HG03460 (cell line): ENCODE results near the gene GPC3.
"Not testable (repeated sequence)": the region's sequence is repeated elsewhere in the genome, so short reads cannot be mapped to it uniquely, and the experiment has no call there.

Experiments used
- ATAC-seq: cut with Tn5 transposase; IDR thresholded peaks from one replicate; pipeline ENCODE4 v1.9.1; 2021; ENCODE audit not compliant: unreplicated experiment

GPC3 gene

GRCh38 chrX:133985164-133985966 is at the start of gene GPC3:
Gene GPC3 (minus strand): TSS chrX:133985594.
- no peak for ATAC-seq

- no peak for ATAC-seq
Observed at GRCh38 chrX:134032441-134032840, 47.0 kb upstream of the GPC3 start.

- no peak for ATAC-seq
Observed at GRCh38 chrX:134026565-134027311, 41.3 kb upstream of the GPC3 start.

GRCh38 chrX:134025986-134026545 is 40.7 kb upstream of the GPC3 start:
- no peak for ATAC-seq

- ATAC-seq: no peak
Observed at GRCh38 chrX:134024686-134025377, 39.4 kb upstream of the GPC3 start.

GRCh38 chrX:134023851-134024281 is 38.5 kb upstream of the GPC3 start:
- no peak for ATAC-seq

GRCh38 chrX:134020910-134021309 is 35.5 kb upstream of the GPC3 start:
- no peak for ATAC-seq

- ATAC-seq: no peak
Observed at GRCh38 chrX:134019567-134020206, 34.3 kb upstream of the GPC3 start.

- not testable (repeated sequence) for ATAC-seq
Observed at GRCh38 chrX:134016309-134016708, 30.9 kb upstream of the GPC3 start.

- ATAC-seq: not testable (repeated sequence)
Observed at GRCh38 chrX:134015510-134015909, 30.1 kb upstream of the GPC3 start.

- ATAC-seq: no peak
Observed at GRCh38 chrX:134013524-134013923, 28.1 kb upstream of the GPC3 start.

- no peak for ATAC-seq
Observed at GRCh38 chrX:134013092-134013497, 27.7 kb upstream of the GPC3 start.

GRCh38 chrX:134010690-134011089 is 25.3 kb upstream of the GPC3 start:
- no peak for ATAC-seq

- ATAC-seq: no peak
Observed at GRCh38 chrX:134007716-134008115, 22.3 kb upstream of the GPC3 start.

GRCh38 chrX:134006484-134007161 is 21.2 kb upstream of the GPC3 start:
- ATAC-seq: peak; percentile 65

- no peak for ATAC-seq
Observed at GRCh38 chrX:134004084-134004483, 18.7 kb upstream of the GPC3 start.

GRCh38 chrX:134002921-134003615 is 17.7 kb upstream of the GPC3 start:
- no peak for ATAC-seq

GRCh38 chrX:134000260-134001245 is 15.2 kb upstream of the GPC3 start:
- ATAC-seq: no peak
